Activated effector memory CD4-positive, alpha-beta T cell treated with Interleukin-2 at 50 U/mL for 16 hours (primary cell): ENCODE measurements around the gene ADGRL2.

Experiments
- DNase-seq: peaks from one replicate; pipeline ENCODE4 v3.0.0-alpha.2; 2020

ADGRL2 gene

GRCh38 chr1:81800695-81801650, at the start of gene ADGRL2:
Gene ADGRL2, plus strand, starts transcription at chr1:81800934. Its CDS starts 36,051 bp downstream, at chr1:81836985.
- DNase-seq = no peak

DNA sequence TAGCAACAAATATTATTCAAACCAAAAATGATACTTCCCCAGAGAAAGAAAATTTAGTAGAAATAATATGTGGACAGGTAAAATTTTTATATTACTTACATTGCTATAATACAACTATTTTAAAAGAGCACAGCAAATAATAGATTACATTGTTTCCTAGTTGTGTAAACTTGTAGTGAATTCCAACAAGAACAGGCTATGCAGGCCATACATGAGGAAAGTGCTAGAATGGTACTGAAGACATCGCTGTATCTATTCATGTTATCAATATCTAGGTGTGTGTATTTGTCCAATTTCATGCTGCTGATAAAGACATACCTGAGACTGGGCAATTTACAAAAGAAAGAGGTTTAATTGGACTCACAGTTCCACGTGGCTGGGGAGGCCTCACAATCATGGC, 47.9 kb upstream of the ADGRL2 start:
- DNase-seq = no peak

- DNase-seq = no peak
Observed at GRCh38 chr1:81754424-81754823, 46.3 kb upstream of the ADGRL2 start.

DNA sequence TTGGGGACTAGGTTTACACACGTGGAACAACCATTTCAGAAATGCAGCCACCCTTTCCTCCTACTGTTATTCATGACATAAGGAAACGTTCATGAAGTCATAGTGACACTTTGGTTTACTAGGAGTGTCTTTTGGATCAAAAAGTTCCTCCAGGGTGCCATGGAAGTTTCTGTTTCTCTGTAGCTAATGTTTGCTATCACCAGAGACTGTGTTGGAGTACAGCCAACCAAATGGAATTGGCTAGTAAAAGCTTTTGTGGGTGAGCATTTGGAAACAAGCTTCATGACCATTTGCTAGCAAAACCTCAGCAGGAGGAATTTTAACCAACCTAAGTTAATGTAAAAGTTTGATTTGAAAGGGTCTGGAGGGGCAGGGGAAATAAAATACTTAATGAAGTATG, 43.9 kb upstream of the ADGRL2 start:
- DNase-seq = no peak

DNA sequence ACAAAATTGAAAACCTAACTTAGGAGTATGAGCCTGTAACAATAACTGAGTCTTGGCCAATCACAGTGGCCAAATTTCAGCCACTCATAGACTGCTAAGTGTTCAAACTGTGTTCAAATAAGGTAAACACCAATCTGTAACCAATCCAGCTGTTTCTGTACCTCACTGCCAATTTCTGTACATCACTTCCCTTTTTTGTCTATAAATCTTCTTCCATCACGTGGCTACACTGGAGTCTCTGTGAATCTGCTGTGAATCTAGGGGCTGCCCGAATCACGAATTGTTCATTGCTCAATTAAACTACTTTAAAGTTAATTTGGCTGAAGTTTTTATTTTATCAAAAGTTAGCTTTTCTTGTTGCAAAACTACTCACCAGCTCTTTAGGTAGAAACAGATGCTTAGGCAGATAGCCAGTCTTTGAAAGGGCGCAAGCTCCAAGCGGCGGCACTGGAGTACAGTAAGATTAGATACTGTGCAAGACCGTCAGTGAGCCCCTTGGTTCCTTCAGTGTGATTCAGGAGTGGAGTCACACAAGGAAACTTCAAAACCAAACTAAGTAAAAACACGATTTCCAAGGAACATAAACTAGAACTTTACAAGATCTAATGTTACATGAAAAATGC, 43.2 kb upstream of the ADGRL2 start:
- DNase-seq = no peak

- DNase-seq = no peak
Observed at GRCh38 chr1:81758181-81758580, 42.6 kb upstream of the ADGRL2 start.

- no peak for DNase-seq
Observed at GRCh38 chr1:81760477-81761097, 40.1 kb upstream of the ADGRL2 start.

GRCh38 chr1:81775510-81775909, 25.2 kb upstream of the ADGRL2 start:
- DNase-seq = no peak

GRCh38 chr1:81780705-81781454, 19.9 kb upstream of the ADGRL2 start:
- no peak for DNase-seq

- no peak for DNase-seq
Observed at GRCh38 chr1:81781749-81782148, 19.0 kb upstream of the ADGRL2 start.

DNA sequence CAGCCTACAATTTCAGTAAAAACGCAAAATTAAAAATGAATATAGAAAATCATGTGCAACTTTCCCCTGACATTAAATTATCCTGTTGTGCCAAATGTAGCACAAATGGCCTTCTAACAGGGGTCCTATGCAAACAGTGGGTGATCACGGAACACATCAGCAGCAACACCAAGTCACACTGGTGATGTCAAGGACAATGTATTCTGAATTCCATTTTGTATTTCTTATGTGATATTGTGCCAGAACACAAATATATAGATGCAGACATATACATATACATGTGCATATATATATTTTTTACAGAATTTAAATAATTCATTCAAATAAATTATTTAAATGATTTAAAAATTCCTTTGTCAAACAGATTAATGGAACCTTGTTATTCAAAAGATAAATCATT, 8.6 kb upstream of the ADGRL2 start:
- no peak for DNase-seq

DNA sequence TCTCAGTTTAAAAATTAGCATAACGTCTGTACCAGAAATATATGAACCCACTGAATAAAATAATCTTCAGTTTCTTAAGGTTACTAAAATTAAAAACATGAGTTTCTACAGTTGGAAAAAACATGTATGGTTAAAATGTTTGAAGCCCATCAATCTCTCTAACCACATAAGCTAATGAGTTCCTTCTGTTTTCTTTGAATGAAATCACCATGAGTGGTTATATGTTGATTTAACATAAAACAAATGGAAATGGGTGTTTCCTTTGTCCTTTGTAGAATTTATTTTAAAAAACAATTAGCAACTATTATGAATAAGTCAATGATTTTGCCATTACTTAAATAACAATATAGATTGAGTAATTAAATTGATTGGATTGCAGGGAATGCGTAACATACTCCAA, 3.0 kb upstream of the ADGRL2 start:
- no peak for DNase-seq

- no peak for DNase-seq
Observed at GRCh38 chr1:81799939-81800694, 617 bp upstream of the ADGRL2 start.

DNA sequence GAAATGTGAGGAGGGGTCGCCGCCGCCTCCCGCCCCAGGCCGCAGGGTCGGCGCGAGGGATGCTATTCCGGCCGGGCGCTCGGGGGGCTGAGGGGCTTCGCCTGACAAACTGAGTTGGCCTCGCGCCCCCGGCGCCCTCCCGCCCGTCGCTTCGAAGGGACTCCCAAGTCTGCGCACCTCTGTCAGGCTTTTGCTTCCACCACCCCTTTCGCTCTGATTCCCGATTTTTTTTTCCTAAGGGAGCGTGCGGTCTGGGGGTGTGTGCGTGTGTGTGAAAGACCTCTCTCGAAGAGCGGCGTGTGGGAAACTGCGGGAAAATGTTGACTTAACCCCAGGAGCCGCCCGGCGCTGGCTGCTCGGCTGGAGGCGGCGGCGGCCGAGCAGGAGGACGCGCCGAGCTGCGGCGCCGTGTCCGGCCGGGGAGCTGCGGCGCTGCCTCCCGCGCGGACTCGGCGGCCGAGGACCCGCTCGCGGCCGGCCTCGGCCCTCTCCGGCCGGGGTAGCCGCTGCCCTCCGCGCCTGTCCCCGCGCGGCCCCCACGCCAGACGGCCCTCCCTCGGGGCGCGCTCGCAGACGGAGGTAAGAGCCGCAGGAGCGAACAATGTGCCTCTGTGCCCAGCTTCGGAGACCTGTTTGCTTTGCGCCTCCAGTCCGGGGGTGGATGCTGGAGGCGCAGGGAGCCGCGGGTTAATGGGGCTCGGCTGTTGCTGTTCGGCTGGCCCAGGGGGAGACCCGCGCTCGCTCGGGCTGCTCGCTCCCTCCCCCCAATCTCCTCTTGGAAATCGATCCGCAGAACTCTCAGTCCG, 1.1 kb downstream of the ADGRL2 start:
- DNase-seq = no peak

GRCh38 chr1:81802457-81802706, 1.6 kb downstream of the ADGRL2 start:
- no peak for DNase-seq

DNA sequence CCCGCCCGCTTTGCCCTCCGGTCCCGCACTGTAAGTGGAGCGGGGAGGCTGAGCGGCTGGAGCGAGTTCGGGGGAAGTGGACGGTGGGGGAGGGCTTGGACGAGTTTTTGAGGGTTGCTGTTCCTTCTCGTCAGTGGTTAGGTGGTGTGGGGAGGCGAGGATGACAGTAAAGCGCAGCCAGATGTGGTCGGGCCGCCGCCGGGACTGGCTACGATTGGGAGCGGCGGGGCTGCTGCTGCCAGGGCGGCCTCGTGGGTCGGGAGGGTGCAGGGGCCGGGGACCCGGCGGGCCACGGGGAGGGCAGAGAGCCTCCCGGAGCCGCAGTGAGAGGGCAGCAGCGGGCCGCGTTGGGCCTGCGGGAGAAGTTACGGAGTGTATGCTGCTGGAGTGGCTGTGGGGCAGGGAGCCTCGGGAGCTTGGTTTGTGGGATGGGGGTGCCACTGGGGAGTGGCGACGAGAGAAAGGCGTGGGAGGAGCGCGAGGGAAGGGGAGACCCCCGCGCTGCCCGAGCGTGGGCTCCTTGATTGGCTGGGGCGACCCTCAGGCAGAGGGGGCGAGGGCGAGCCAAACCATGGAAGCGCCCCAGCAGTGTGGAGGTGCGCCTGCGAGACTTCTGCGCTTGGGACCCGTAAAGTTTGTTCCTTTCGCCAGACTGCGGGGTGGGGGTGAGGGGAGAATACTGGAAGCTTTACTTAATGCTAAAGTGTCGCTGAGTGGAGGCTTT, 2.1 kb downstream of the ADGRL2 start:
- no peak for DNase-seq

DNA sequence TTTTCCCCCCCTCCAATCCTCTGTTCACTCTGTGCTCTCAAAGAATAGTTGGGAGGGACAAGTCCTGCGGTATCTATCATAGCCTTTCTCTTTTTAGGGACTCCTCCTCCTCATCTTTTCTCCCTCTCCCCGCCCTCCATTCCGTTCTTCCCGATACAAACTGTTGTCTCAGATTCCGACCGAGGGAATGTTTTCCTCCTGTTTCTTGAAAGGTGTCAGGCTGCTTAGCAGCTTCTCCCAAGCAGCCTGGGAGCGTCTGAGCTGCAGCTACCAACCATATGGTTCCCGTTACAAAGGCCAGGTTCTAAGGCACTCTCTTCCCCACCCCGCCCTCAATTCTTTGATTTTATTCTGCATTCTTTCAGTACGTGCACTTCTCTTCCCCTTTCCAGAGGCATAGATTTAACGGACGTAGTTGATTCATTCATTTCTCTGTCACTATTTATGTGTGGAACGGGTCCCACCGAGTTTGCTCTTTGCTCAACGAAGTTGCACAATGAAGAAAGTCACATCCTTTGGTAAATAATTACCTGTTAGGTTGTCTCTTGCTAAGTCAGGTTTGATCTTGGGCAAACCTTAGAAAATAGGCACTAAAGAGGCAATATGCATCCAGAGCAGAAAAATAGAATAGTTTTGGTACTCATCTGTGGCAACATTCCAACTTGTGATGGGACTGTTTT, 2.8 kb downstream of the ADGRL2 start:
- DNase-seq = no peak

- no peak for DNase-seq
Observed at GRCh38 chr1:81804312-81804711, 3.6 kb downstream of the ADGRL2 start.

- no peak for DNase-seq
Observed at GRCh38 chr1:81805537-81806431, 5.0 kb downstream of the ADGRL2 start.

- no peak for DNase-seq
Observed at GRCh38 chr1:81806432-81806770, 5.7 kb downstream of the ADGRL2 start.
